Dedifferentiated amniotic fluid mesenchymal stem cell (primary cell): ENCODE data around the gene SLC66A3.

Source experiments
- DNase-seq: peaks from one replicate; pipeline ENCODE4 v3.0.0-alpha.2; 2016; ENCODE audit errors: extremely low spot score

Gene SLC66A3

GRCh38 chr2:11213975-11214374 is 58.7 kb downstream of the SLC66A3 start:
- DNase-seq: no peak

DNA sequence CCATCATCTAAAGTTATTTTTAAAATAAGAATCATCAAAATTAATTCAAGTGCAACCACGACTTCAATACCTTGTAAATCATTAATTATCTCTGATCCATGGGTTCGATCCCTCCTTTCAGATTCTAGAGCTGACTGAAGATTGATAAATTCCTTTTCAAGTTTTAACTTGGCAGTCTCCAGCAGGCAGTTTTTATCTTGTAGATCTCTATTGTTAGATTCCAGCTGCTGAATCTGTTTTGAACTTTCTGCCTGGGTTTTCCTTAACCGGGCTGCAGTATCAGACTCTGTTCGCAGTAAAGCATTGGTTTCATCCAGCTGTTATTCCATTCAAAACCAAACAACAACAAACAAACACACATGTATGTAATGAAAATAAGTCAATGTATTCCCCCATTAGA is 59.5 kb downstream of the SLC66A3 start:
- no peak for DNase-seq

GRCh38 chr2:11215407-11215806 is 60.1 kb downstream of the SLC66A3 start:
- no peak for DNase-seq

DNA sequence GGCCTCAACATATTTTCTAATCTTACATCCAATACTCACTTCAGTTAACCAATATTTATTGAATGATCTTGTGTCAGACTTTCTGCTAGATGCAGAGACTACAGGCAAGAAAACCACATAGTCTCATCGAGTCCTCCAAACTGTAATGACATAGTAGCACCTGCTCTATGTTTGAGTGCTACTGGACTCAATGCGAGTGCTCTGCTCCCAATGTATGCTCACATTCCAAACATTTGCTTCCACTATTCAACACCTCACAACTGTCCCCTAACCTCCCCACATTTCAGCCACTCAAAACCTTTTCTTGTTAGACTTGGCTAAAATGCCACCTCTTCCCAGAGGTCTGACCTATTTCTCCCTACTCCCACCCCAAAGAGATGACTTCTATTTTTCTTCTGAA is 65.2 kb downstream of the SLC66A3 start:
- no peak for DNase-seq

DNA sequence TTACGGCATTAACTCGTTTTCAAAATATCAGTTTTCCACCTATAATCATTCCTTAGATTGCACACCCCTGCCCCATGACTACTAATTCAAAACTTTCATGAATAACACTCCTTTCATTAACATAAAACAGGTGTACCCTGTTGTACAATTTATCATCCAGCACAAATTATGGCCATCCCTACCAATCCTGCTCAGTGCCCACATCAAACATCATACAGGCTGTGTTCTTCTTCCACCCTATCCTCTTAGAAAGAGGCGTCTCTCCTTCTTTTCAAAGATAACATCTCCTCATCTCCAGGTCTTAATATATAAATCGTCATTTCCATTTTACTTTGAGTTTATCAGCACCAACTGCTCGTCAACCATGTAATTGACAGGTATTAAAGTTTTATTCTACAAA is 67.6 kb downstream of the SLC66A3 start:
- no peak for DNase-seq

- no peak for DNase-seq
Measured at GRCh38 chr2:11224887-11225286, 69.6 kb downstream of the SLC66A3 start.

GRCh38 chr2:11227595-11227994 is 72.3 kb downstream of the SLC66A3 start:
- DNase-seq: no peak
